ENCODE measurements around the gene IZUMO4.
"Not testable (repeated sequence)": the region's sequence is repeated elsewhere in the genome, so short reads cannot be mapped to it uniquely, and the experiment has no call there.

IZUMO4 gene

DNA sequence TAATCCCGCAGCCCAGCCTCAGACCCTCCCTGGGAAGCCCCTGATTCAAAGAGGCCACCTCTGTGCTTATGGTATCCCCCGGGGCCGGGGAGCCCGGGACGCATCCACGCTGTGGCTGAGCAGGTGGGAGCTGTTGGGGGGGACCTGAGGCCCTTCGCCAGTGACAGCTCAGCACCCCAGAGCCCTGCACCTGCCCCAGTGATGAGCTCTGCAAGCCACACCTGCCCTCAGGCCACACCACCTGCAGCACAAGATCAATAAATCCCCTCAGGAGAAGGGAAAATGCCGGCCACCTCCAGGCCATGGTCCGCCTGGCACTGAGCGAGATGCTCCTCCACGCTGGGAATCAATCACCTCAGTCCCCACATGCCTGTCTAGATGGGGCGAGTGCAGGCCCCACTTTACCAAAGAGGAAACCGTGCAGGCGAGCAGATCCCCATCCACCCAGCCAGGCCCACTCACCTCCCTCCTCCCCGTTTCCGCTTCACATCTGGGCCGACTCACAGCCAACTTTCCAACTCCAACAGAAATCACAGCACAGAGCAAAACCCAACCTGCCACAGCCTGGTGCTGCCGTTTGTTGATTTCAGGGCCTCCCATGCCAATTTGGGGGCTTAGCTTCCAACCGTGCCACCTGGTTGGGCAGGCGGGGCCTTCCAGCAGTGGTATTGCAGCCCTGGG, 13.4 kb upstream of the IZUMO4 start:
- DNase-seq: no peak

- DNase-seq: no peak
These were observed 11.6 kb upstream of the IZUMO4 start for GRCh38 chr19:2084993-2085720.

DNA sequence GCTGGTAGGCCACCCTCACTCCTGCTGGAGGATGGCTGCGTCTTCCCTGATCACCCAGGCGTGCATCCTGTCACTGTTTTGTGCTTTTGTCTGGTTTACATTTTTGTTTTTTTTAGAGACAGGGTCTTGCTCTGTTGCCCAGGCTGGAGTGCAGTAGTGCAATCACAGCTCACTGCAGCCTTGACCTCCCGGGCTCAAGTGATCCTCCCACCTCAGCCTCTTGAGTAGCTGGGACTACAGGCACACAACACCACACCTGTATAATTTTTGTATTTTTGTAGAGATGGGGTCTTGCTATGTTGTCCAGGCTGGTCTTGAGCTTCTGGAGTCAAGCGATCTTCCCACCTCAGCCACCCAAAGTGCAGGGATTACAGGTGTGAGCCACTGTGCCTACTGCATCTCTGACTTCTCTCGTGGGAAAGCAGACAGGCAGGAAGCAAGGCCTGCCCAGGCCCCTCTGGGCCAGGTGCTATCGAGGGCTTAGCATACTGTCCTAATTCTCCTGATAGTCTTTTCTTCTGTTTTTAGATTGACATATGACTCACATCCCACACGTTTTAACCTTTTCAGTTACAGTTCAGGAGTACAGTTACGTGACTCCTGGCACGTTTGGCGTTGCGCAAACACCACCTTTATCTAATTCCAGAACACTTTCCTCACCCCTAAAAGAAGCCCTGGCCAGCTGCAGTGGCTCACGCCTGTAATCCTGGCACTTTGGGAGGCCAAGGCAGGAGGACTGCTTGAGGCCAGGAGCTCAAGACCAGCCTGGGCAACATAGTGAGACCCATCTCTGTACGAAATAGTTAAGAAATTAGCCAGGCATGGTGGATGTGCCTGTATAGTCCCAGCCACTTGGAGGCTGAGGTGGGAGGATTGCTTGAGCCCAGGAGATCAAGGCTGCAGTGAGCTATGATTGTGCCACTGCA, 9.8 kb upstream of the IZUMO4 start:
- not testable (repeated sequence) for DNase-seq

DNA sequence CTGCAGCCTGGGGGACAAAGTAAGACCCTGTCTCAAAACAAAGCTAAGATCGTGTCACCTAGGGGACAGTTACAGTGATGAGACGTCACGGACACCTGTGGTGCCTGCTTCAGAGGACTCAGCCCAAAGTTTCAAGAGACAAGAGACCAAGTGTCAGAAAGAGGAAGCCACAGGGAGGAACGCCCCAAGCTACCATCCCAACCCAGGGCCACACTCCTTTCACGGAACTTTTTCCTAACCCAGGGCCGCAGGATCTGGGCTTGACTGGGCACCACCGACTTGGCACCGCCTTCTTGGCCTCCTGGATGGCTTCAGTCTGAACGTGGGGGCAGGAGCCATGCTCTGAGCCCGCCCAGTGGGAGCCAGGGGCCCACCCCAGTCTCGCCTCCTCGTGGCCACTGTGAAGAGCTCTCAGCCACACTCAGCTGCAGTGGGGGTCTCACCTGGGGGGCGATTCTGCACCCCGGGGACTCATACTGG, 9.1 kb upstream of the IZUMO4 start:
- no peak for DNase-seq

DNA sequence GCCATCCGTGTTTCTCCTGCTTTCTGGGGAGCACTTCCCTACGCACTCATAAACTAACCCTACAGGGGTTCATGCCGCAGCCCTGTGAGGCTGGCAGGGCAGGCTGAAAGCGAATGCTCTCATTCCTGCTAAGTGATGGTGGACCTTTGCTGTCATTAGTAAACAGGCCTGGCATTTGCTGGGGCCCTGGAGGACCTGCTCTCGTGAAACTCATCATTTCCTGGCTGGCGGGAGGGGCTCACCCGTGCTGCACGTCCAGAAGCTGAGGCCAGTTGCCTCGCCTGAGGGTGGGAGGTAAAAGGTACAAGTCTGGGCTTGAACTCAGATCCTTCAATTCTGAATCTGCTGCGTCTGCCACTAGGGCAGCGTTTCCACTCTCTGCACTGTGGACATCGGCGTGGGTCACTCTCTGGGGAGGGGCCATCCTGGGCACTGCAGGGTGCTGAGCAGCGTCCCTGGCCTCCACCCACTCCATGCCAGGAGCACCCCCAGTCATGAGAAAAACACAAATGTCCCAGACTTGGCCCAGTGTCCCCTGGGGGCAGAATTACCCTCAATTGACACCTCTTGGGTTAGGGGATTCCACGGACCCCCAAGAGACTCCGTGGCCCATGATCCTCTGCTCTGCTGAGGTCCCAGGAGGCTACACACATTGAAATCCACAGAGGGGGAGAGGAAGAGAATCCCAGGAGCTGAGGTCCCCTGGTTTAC, 7.6 kb upstream of the IZUMO4 start:
- DNase-seq: no peak

- no peak for DNase-seq
These were observed 7.0 kb upstream of the IZUMO4 start for GRCh38 chr19:2089727-2090053.

DNA sequence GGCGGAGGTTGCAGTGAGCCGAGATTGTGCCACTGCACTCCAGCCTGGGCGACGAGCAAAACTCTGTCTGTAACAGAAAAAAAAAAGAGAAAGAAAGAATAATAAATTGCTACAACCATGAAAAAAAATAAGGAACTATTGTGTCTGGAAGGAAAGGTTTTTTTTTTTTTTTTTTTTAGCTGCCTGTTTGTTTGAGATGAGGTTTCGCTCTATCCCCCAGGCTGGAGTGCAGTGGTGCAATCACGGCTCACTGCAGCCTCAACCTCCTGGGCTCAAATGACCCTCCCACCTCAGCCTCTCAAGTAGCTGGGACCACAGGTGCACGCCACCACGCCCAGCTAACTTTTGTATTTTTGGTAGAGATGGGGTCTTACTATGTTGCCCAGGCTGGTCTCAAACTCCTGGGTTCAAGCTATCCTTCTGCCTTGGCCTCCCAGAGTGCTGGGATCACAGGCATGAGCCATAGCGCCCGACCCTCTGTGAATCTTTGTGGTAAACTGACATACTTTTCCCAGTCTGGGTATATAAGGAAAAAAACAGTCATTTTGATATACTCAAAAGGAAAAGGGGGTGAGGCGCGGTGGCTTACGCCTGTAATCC, 4.7 kb upstream of the IZUMO4 start:
- not testable (repeated sequence) for DNase-seq

- no peak for DNase-seq
These were observed 658 bp upstream of the IZUMO4 start, which contains the start of gene MOB3A for GRCh38 chr19:2096034-2096479. Gene MOB3A, minus strand, starts transcription at chr19:2096326. Its CDS starts 17,766 bp downstream, at chr19:2078560.

- peak; percentile 28 for DNase-seq
These were observed 629 bp downstream of the IZUMO4 start for GRCh38 chr19:2097203-2097885.

DNA sequence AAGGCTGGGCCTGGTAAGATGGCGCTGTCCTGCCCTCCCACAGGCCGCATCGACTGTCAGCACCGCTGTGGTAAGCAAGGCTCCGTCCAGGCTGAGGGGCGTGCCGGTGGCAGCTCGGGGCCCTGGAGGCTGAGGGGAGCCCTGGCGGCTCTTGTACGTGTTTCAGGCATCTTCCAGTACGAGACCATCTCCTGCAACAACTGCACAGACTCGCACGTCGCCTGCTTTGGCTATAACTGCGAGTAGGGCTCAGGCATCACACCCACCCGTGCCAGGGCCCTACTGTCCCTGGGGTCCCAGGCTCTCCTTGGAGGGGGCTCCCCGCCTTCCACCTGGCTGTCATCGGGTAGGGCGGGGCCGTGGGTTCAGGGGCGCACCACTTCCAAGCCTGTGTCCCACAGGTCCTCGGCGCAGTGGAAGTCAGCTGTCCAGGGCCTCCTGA, 1.2 kb downstream of the IZUMO4 start:
- DNase-seq: no peak

- DNase-seq: no peak
These were observed 2.4 kb downstream of the IZUMO4 start for GRCh38 chr19:2099054-2099501.

DNA sequence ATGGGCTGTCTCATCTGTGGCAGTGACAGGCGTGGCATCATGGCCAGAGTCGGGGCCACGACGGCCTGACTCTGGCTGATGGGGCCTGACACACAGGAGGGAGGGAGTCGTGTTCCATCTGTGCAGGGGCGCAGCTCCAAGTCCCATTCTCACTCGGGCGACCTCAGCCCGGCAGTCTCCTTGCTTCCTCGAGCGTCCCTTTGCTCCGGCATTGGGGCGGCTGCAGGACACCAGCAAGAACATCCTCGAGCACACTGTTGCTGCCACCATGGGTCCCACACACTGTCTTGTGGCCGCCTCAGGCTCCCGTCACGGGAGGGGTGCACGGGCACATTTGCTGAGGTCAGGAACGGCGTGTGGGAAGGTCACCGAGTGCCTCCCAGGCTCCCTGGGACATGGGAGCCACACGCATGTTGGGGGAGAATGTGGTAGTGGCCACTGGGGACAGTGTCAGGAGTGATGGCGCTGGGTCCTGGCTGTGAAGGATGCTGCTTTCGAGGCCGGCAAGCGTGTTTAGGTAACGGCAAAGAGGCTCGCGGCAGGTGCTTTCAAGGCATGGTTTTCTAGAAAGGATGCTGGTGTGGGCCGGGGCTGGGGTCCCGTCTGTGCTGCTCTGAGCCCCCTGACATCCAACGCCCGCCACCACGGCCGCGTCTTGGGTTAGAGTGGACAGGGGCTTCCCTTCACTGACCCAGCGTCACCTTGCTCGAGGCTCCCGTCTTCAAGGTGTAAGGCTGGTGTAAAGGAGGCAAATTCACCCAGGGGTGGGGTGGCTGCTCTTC, 3.4 kb downstream of the IZUMO4 start:
- no peak for DNase-seq

GRCh38 chr19:2100719-2101061, 4.0 kb downstream of the IZUMO4 start:
- DNase-seq: no peak

- DNase-seq: no peak
These were observed 5.0 kb downstream of the IZUMO4 start for GRCh38 chr19:2101417-2102335.

DNA sequence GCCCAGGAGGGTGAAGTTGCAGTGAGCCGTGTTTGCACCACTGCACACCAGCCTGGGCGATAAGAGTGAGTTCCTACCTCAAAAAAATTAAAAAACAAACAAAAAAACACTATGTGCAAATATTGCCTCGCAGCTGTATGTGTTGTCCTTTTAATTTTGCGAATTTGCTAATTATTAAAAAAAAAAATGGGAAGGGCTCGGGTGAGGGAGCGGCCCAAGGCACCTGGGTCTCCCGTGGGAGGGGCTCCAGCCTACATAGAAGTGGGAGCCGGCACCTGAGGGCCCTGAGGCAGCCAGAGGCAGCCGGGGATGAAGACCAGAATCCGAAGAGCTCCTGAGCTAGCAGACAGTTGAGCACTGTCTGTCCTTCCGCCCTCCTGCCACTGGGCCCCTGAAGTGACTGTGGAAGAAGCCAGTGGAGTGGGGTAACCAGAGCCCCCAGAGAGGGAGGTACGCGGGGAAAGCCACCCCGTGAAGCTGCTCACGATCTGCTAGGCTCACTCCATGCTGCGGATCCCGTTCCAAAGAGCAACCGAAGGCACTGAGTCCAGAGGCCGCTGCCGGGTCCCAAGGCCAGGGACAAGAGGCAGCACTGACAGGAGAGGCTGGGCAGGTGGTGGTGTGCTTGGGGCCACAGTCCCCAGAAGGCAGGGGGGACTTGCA, 6.5 kb downstream of the IZUMO4 start:
- DNase-seq: no peak

GRCh38 chr19:2108251-2109016, 11.7 kb downstream of the IZUMO4 start:
- DNase-seq: no peak

DNA sequence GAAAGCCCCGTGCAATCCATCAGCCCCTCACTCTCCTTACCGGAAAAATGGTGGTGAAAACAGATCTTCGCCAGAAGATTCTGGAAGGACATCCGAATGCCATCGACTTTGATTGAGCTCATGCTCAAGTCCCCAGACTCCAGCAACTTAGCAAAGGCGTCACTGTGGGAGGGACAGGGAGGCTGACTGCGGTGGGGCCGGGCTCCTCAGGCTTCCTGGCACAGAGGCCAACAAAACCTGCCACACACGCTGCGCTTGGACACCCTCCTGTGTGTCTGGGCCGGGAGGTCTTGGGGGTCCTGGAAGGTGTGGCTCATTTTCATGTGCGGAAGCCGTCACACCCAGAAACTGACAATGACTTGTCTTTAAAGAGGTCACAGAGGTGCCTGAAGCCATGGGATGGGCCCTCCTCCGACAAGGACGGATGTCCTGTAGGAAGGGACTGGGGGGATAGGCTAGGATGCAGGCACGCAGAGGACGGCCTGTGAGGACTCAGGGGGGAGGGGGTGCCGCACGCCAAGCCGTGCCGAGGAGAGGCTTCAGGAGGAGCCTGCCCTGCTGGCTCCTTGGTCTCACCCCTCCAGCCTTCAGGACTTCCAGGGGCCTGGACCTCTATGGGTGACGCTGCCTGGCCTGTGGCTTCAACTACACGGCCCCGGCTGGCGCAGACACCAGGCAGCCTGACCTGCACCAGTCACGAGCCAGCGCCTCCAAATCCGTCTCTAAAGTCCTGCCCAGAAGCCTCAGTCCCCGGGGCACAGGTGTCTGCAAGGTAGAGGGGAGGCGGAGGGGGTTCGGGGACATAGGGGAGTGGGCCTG, 12.5 kb downstream of the IZUMO4 start:
- DNase-seq: no peak
